ENCODE results near the gene C1RL.
"Not testable (repeated sequence)": the region's sequence is repeated elsewhere in the genome, so short reads cannot be mapped to it uniquely, and the experiment has no call there.

GRCh38 chr12:7049973-7050372 is 59.0 kb downstream of the C1RL start:
- TF ChIP-seq EZH2 (IDR thresholded peaks at IDR 0.05; ENCODE audit: borderline replicate concordance, low read depth, low read length, severe bottlenecking); CTCF (IDR thresholded peaks at IDR 0.05; ENCODE audit: borderline replicate concordance, extremely low read depth, low read length, poor library complexity, severe bottlenecking): not testable (repeated sequence)

All from DND-41 (cell line).